ENCODE results near the gene DACH1. TPM values are rescaled to one million over a fixed set of nuclear protein-coding genes. Genes with fewer than 3 reads are reported as not detected.
A peak's percentile ranks its signal among the peaks of the same experiment; 100 is the strongest.
"Not testable (repeated sequence)": the region's sequence is repeated elsewhere in the genome, so short reads cannot be mapped to it uniquely, and the experiment has no call there.

Gene DACH1
- total RNA-seq, 1 experiment from 2014 or later: 0.29 TPM

DNA sequence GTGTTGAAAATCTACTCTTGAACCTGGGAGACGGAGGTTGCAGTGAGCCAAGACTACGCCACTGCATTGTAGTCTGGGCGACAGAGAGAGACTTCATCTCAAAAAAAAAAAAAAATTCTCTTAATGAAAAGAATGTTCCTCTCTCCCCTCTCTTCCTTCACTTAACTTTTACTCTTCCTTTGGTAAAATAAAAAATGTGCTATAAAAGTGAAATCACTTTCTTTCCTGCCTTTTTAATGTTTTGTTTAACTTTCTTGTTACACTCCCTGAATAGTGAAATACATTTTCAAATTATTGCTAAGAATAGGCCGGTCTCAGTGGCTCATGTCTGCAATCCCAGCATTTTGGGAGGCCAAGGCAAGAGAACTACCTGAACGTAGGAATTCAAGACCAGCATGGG, 86.5 kb downstream of the DACH1 start:
- DNase-seq (ENCODE audit: low read depth): no peak

DNA sequence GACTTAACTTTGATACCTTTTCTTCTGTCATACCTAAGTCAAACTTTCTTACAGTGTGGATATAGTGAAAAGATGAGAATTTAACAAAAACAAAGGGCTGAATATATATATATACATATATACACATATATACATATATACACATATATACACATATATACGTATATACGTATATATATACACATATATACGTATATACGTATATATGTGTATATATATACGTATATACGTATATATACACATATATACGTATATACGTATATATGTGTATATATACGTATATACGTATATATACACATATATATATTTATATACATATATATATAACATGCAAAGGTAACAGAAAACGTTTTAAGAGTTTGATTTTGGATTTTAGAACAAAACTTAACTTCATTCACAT, 88.0 kb downstream of the DACH1 start:
- not testable (repeated sequence) for DNase-seq (ENCODE audit: low read depth)

DNA sequence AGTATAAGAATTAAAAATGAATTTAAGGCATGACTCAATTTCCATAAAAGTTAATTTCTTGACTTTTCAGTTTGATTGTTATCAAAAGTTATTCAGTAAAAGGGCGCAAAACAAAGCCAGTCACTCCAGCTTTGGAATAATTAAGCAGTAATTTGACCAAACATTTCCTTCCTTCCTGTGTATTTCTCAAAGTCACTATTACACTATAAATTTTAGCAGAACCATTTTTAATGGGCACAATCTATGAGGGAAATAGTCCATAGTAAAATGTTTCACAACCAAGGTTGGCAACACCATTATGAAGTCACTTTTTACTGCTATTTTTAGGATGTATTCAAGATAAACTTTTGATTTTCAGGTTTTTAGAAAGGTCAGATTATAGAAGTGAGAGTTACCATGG, 91.0 kb downstream of the DACH1 start:
- DNase-seq (ENCODE audit: low read depth): no peak

DNA sequence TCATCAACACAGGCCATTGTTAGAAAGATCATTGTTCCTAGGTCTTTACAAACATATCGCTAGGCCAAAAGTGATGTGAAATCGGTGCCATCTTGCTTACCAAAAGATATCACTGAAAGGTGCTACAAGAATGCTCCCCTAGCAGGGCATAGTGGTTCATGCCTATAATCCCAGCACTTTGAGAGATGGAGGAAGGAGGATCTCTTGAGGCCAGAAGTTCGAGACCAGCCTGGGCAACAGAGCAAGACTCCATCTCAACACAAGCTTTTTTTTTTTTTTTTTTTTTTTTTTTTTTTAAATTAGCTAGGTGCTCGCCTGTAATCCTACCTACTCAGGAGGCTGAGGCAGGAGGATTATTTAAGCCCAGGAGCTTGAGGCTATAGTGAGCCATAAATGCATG, 92.1 kb downstream of the DACH1 start:
- DNase-seq (ENCODE audit: low read depth): no peak

DNA sequence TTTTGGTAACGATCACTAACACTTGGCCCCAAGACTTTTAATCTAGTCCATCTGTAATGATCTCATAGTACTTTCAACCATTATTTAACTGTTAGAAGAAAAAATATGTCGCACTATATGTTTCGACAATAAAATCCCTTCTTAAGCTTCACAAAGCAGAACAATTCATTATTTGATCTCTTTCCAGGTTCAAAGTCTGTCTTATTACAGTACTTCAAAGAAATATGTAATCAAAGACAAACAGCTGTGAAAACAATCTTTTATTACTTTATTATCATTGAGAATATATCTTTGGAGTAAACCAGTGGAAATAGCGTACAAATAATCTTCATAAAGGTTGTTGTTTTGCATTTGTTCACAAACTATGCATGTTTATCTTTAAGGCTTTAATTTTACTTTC, 93.5 kb downstream of the DACH1 start:
- DNase-seq (ENCODE audit: low read depth): no peak

DNA sequence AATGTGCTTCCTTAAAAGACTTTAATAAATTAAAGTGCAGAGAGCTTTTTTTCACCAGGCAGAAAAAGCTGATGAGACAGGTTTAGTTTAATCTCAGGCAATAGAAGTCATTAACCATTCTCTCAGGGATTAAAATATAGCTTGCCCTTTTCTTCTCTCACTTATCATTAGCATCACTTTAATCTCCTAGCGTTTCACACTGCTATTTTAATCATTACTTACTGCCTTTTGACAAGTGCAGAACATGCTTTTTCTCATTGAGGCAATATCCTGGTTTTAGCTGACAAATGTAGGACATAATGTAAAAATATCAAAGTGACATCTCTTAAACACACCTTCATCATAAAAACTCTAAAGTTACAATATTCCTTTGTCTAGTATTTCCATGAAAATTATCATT, 94.6 kb downstream of the DACH1 start:
- DNase-seq (ENCODE audit: low read depth): no peak

DNA sequence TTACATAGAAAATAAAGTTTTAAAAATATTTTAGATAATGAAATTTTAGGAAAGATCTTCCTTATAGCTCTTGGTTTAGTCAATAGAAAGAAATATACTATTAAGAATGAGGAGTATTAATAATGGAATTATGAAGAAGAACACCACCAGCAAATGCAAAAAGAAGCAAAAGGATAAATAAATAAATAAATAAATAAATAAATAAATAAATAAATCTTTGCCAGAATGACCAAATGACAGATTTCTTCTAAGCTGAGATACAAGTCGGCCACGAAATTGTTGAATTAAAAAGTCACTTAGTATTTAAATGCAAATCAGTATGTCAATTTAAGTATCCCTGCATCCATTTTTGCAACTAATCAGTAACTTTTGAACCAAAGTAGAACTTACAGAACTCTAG, 95.9 kb downstream of the DACH1 start:
- DNase-seq (ENCODE audit: low read depth): no peak

DNA sequence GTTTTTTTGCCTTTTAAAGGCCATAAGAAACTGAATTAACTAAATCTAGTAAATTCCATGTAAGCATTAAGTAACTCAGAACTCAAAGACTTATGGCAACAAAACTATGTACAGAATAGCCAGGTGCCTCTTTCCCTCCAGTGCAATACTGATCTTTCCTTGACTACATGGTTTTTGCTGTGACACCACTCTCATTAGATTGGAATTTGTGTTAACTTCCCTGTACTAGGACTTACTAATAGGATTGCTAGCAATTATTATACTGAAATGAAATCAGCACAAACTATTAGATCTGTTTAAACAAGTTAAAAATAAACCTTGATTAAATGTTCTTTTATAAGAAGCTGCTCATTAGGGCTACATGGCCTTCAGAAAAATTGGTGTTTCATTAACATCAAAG, 96.3 kb downstream of the DACH1 start:
- DNase-seq (ENCODE audit: low read depth): no peak

DNA sequence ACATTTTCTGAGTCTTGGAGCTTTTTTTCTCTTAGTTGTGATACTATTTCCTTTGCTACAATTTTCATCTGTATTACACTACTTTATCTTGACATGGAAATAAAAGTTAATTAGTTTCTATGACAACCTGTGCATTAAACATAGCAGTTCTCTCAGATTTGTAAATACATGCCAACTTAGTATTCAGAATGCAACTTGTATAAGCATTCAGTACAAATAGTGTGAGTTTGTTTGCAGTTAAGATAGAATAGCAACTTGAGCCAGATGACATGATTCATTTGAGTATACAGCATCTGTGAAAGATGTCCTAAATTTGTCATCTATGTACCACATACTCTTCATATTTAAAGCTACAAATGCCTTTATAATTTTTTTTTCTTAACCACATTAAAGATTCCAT, 98.1 kb downstream of the DACH1 start:
- DNase-seq (ENCODE audit: low read depth): no peak

DNA sequence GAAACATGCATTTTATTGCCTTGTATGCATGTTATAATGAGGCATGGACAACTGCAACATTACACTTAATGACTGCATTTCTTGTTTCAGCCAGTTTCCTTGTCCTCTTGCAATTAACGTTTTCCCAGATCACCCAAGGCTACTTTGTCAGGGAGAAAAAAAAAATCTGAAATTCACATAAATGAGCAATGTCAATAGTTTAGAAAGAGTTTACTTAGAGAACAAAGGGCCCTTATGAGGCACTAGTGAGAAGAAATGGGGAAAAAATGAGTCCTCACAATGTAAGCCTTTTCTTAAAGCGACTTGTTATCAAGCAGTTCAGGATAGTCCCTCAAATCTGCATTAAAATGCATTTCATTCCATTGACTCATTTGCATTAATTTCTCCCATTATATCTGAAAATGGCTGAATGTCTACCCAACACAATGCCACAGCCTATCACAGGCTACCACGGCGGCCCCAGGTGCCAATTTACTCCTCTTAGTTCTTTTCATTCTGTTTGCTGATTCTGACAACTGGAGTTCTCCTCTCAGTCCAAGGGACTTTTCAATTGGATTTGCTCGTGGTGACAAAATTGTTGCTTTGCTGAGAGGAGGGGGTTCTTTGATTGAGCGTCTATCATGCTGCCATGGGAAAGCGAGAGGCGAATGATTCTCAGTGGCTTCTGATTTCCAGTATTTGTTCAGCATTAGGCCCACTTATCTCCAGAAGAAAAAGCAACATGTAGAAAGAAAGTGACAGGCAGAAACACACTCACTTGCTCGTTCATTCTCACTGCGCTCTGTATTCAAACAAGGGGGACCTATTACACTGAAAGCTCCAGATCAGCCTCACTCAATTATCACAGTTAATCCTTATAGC, 107.1 kb downstream of the DACH1 start:
- no peak for DNase-seq (ENCODE audit: low read depth)

DNA sequence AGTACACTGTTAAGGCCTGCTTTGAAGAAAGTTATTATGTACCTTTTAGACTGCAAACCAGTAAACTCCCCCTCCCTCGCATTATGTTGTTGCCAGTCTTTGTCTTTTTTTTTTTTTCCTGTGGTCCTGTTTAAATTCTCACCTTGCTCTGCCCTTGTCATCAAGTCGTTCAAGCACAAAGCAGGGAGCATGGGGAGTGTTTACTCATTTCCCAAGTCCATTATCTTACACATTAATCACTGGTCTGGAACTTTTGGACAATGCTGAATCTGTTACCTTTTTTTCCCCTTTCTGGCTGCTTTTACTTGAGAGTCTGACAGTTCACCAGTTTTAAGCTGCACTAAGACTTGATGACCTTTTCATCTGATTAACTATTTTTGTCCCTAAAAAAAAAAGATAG, 108.2 kb downstream of the DACH1 start:
- DNase-seq (ENCODE audit: low read depth): no peak

DNA sequence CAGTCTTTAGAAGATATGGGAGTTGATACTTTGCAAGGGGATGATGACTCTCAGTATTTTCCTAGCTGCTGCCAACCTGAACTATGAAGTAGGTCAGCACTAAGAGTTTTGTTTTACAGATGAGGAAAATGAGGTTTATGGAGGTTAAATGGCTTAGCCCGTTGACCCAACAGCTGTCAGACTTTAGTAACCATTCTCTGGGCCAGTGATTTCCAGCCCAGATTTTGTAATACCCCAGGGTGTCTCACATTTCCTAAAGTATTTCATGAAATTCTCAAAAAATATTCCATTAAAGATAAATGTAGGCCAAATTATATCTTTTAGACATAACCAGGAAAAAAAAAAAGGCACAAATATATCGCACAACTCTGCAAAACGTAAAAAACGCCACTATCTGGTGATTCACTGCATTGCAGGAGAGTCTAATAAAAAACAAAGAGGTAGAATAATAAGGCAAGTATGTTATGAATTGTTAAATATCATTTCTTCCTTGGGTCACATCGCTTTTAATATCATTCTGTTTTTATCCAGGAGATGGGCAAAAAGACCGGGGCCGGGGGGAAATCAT, 112.5 kb downstream of the DACH1 start:
- no peak for DNase-seq (ENCODE audit: low read depth)

DNA sequence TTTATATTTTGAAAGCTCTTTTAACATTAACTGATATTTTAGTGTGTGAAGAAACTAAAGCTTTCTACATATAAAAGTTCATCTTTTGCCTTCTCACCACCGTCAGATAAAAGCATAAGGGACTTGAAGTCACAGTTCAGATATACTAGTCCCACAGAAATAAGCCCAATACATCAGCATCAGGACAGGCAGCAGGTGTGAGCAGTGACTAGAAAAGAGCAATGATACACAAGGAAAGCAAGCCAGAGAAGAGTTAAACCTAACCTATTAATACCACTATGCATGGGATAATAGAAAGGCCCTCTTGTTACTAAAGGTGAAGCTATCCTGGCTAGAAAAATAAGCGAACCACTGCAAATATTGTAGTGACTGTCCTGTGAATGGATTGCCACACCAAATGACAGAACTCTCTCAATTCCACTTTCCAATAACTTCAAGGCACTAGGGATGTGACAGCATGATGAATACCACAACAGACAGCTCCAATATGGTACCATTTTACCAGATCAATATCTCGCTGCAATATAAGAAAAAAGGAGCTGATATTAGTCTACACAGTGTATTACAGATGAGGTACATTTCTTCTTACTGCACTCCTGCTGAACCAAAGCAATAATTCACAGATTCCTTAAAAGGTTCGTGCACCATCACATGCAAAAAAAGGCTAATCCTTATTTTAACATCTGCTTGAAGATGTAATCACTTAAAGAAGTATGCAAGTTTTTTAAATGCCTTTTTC, 114.1 kb downstream of the DACH1 start:
- DNase-seq (ENCODE audit: low read depth): no peak

DNA sequence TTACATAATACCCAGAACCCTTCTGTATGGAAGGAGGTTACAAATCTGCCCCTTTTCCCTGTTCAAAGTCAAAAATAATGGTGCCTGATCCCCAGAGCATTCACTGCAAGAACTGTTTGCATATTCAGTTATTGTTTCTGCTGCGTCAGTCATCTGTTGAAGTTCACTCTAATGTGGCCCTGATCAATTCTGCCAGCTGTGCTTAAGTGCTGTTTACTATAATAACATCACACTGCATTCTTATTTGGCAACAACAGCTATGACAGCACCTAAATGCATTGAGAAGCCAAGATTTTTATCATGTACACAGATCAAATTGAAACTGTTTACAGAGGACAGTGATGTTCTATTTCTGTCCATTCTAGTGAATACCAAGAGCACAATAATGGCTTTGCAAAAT, 115.9 kb downstream of the DACH1 start:
- no peak for DNase-seq (ENCODE audit: low read depth)

DNA sequence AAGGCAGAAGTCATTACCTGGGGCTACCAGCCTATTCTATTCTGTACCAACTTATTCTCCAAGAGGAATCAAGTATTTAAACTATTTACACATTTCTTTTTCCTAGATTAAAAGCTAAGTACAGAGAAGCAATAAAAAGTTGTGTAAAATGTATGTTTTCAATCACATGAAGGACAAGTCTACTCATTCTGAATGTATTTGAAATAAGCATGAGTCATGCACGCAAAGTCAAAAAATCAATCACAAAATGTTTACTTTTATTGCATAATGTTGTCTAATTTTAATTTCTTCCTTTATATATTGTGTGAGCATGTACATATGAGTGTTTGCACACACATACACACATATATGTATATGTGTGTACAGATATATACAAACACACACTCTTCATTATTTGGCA, 136.7 kb downstream of the DACH1 start:
- DNase-seq (ENCODE audit: low read depth): no peak

DNA sequence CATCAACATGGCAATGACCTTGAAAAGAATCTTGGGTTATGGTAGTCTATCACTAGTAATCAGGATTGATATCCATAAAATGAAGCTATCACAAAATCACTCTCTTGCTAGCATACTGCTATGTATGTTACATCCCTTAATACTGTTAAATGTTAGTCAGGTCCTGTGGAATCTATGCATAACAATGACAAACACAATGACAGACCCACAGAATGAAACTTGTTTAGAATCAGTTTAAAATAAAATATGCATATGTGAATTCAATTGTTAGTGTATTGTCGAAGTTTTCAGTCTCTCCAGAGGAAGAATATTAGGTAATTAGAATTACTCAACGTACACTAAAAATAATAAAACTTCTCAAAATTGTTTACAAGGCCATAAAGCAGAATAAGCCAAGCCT, 137.6 kb downstream of the DACH1 start:
- DNase-seq (ENCODE audit: low read depth): no peak

DNA sequence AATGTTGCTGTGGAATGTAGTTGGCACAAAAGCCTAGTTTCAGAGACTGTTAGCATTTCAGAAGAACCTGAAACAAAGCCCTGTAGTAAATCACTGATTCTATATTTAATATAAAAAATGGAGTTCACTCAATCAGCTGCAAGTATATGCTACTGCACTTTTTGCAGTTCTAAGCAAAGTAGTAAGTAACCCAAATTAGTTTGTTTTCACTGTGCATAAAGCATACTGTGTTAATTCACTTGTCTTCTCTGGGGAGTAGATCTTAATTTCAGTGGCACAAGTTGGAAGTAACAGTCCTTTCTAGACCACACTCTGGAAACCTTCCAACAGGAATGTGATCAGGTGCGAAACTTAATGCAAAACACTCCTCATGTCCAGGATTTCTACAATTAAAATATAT, 139.3 kb downstream of the DACH1 start:
- no peak for DNase-seq (ENCODE audit: low read depth)

DNA sequence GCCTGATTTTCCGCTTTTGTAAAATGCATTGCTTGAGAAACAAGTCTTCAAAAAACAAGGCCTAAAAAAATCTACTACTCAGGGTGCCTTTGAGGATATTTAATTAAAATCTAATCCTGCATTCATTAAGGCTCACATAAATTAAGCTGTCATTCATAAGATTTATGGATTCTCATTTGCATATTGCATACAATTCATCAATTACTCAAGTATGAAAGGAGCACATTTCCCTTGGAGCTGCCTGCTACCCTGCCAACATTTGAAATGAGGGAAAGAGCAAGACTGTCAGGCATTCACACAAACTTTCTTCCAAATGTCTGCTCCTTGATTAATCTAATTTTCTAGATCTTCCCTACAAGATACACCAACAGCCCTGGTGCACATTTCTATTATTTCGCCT, 140.0 kb downstream of the DACH1 start:
- DNase-seq (ENCODE audit: low read depth): no peak

DNA sequence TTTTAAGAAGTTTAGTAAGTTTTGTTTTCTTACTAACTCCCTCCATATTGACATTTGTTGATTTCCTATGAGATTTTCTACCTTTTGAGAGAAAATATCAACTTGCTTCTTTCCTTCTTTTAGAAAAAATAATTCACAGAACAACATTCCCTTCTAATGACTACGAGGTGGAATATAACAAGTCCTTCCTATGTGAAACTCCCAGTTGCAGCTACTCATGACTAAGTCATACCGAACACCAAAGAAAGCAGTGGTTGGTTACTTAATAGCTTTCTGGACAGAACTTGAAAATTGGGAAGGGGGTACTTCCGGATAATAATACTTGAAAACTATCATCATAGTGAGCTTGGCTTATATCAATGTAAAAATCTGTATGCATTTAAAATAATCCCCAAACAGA, 144.8 kb downstream of the DACH1 start:
- peak; percentile 32 for DNase-seq (ENCODE audit: low read depth)

DNA sequence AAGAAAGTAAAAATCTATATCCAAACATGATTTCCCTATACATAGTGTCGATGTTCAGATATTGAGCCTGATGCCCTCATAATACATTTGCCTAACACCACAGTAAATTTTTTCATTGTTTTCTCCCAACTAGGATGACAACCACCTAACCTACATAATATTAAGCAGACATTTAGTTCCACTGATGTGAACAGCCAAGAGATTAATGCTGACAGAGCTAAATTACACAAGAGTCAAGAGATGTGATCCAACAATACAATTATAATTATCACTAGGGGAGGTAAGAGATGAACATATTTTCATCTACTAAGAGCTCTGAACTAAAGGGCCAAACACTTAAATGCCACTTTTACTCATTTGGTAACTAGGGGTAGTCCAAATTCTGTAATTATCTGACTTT, 145.9 kb downstream of the DACH1 start:
- DNase-seq (ENCODE audit: low read depth): no peak

DNA sequence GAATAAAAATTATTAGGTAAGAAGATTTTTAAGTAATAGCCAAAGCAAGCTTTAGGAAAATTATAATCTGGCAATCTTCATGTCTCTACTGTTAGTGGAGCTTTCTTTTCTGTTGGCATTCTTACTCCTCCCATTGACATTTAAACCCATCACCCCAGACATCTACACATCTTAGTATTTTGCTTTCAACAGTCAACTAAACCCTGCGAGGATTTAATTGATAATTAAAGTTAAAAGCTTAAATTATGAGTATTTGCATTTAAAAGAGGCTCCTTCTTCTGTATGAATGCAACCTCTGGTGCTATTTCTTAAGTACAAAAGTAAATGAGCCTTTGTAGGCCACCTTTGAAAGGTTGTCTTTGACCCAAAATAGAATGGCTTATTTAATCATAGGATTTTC, 148.1 kb downstream of the DACH1 start:
- no peak for DNase-seq (ENCODE audit: low read depth)

DNA sequence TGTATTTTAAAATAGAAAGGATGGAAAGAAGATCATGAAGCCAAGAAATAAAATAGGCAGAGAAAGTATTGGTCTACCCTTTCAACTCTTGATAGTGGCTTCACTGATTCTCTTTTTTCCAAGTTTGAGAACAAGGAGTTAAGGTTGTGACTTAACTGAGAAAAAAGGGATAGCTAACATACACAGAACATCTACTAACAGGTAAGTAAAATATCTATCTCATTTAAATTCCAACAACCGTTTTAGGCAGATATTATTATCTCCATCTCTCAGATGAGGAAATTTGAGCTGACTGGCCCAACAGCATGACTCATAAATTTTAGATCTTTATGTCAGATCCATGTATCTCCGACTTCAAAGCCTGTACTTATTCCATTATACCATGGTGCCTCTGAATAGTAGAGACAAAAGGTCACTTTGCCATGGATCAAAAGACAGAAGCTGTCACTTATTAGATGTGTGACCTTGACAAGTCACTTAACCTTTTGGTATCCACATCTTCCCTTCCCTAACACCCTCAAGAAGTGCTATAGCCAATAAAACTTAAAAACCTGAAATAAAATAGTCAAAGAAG, 152.1 kb downstream of the DACH1 start:
- peak; percentile 2 for DNase-seq (ENCODE audit: low read depth)
